GM12891 (cell line): ENCODE measurements around the gene LRRC75A.

ENCODE experiments used
- DNase-seq: peaks from one replicate; pipeline ENCODE4 v3.0.0; 2011; ENCODE audit warnings: low spot score; ENCODE audit not compliant: insufficient read length
- FAIRE-seq: peaks from 2 replicates; lab custom pipeline; 2011; peaks lifted over from hg19 to GRCh38; lab: Jason Lieb, UNC
- PAX5 ChIP-seq: IDR thresholded peaks from 2 replicates; pipeline ENCODE4 v1.6.1; 2011; ENCODE audit warnings: low read length, moderate library complexity, mild to moderate bottlenecking; ENCODE audit not compliant: insufficient read depth, severe bottlenecking
- POLR2A ChIP-seq: IDR thresholded peaks from 2 replicates; pipeline ENCODE4 v1.6.1; 2011; ENCODE audit warnings: low read depth, low read length, control low read depth
- POLR2AphosphoS5 ChIP-seq: IDR thresholded peaks from 2 replicates; pipeline ENCODE4 v1.6.1; 2011; ENCODE audit warnings: low read depth, low read length, control low read depth
- POU2F2 ChIP-seq: IDR thresholded peaks from 2 replicates; pipeline ENCODE4 v1.6.1; 2011; ENCODE audit warnings: low read depth, mild to moderate bottlenecking, control low read depth, low read length, moderate library complexity
- SPI1 ChIP-seq: IDR thresholded peaks from 2 replicates; pipeline ENCODE4 v1.6.1; 2011; ENCODE audit warnings: low read depth, low read length, control low read depth
- TAF1 ChIP-seq: IDR thresholded peaks from 2 replicates; pipeline ENCODE4 v1.6.1; 2011; ENCODE audit warnings: low read depth, low read length, control low read depth

LRRC75A gene

DNA sequence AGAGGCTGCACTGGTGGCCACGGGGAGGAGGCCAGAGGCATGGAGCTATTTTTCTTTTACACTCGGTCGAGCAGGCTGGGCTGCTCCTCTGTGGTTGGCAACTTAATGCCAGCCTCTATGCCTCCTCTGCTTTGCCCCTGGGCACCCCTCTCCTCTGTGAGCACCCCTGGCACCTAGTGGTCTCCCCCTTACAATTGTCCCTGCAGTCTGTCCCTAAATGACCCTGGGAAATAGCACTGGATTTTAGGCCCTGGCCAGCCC lies 27.0 kb downstream of the LRRC75A start:
- FAIRE-seq = no peak
- DNase-seq = no peak
- TF ChIP-seq SPI1 = no peak
- no peak for TF ChIP-seq POLR2A
- no peak for TF ChIP-seq POU2F2
- TF ChIP-seq POLR2AphosphoS5 = no peak
- no peak for TF ChIP-seq PAX5
- TF ChIP-seq TAF1 = no peak

DNA sequence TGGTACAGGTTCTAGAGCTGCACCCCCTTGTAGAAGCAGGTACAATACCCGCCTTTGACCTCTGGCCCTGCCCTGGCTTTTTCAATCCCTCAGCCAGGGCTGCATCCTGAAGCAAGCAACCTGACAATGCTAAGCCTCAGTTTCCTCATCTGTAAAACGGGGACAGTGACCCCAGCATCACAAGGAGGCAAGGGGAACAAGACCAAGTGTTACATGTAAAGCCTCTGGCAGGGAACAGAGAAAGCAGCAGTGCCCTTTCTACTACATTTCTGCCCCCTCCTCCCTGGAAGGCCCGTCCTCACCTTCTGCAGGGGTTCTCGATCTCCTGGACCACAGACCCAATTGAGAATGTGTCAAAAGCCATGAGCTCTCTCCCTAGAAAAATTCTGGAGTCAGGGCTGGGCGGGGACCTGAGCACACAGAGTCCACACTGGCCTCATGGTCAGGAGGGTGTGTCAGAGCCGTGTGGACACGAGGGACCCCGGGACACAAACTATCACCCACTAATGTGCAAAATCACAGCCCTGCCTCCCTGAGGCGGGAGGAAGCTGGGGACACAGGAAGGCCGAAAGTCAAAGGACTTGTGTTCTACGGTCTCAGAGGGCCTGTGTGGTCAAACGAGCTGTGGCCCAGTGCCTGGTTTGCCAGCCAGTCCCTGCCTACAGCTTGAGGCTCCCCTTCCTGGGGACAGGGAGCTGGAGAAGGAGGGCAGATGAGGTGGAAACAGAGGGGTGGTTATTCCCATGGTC lies 27.5 kb downstream of the LRRC75A start:
- no peak for FAIRE-seq
- TF ChIP-seq POLR2AphosphoS5 (no peak), SPI1 (no peak), POU2F2 (no peak), TAF1 (no peak), PAX5 (no peak), POLR2A (no peak)
- DNase-seq = no peak

DNA sequence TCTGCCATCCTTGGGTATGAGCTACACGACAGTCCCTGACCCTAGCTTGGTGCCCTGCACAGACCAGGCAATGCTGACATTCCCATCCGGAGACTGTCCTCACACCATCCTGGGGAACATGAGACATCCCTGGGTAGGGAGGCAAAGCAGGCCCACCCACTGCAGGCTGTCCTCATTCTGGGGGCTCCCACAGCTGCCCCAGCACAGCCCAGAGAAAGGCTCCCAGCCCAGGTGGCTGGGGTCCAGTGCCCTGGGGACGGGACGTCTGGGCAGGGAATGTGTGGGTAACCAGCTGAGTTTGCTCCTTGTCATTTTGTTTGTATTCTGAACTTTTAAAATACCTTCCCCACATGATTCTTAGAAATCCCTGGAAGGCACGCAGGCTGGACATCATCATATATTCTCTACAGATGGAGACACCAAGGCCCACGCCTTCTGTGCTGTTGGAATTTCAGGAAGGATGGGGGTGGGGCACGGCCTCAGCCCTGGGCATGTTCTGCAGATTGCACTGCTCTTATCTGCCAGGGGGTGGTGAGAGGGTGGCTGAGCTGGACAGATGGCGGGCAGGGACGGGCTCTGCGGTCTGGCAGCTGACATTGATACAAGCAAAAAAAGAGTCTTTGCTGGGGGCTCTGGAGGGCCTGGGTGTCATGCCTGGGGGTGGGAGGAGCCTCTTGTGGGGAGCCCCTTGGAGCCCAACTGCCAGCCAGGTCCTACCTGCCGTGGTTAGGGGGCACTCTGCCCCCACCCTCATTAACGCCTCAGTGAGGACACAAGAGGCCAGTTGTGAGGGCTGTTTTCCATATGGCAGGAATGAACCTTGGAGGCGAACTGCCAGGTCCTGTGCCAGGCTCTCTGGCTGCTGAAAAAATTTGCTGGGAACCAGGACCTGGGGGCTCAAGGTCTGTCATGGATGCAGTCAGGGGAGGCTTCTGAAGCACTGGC lies 28.4 kb downstream of the LRRC75A start:
- DNase-seq (no peak), FAIRE-seq (no peak)
- TF ChIP-seq PAX5 (no peak), SPI1 (no peak), POLR2AphosphoS5 (no peak), TAF1 (no peak), POU2F2 (no peak)

DNA sequence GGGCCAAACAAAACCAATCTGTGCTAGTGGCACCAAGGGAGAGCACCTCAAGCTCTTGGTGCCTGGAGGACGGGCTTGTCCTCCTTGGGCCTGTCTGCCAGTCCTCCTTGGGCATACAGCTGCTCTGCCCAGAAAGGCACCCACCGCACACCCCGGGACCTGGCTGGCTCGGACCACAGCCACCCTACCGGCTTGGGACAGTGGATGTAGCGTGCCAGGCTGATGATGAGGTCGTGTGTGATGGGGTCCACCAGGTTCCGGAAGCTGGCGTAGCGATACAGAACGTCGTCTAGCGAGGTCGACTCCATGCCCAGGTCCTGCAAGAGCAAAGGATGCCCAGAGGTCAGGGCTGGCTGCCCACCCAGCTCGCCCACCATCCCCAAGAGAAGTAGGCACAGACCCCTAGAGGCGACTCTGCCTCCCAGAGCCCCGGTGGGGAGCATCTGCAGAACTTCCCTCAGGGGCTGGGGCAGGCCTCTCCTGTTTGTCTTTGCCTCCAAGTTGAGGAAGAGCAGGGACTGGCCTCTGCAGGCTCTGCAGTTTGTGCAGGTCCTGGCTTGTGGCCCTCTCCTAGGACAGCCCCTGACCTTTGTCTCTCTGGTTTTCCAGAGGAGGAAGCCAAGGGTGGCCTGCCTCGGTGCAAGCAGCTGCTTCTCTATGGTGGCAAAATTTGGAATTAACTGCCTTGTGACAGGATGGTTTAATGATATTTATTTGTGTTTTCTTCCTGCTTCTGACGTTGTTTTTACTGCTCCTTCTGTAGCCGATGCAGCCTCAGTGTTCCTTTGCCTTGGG lies 29.7 kb downstream of the LRRC75A start:
- DNase-seq (no peak), FAIRE-seq (no peak)
- TF ChIP-seq POLR2A (no peak), SPI1 (no peak), POU2F2 (no peak), PAX5 (no peak), POLR2AphosphoS5 (no peak), TAF1 (no peak)

DNA sequence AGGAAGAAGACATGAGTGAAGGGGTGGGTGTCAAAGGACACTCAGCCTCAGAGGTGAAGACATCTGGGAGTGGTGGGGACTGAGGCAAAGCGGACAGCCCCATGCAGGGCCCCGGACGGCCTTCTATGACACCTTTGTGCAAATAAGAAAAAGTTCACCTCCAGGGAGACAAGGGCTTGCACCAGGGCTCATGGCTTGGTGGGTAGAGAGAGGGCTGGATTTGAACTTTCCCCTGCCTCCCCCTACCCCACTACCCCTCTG lies 30.5 kb downstream of the LRRC75A start:
- TF ChIP-seq POLR2A (no peak), POU2F2 (no peak)
- DNase-seq = no peak
- no peak for FAIRE-seq

DNA sequence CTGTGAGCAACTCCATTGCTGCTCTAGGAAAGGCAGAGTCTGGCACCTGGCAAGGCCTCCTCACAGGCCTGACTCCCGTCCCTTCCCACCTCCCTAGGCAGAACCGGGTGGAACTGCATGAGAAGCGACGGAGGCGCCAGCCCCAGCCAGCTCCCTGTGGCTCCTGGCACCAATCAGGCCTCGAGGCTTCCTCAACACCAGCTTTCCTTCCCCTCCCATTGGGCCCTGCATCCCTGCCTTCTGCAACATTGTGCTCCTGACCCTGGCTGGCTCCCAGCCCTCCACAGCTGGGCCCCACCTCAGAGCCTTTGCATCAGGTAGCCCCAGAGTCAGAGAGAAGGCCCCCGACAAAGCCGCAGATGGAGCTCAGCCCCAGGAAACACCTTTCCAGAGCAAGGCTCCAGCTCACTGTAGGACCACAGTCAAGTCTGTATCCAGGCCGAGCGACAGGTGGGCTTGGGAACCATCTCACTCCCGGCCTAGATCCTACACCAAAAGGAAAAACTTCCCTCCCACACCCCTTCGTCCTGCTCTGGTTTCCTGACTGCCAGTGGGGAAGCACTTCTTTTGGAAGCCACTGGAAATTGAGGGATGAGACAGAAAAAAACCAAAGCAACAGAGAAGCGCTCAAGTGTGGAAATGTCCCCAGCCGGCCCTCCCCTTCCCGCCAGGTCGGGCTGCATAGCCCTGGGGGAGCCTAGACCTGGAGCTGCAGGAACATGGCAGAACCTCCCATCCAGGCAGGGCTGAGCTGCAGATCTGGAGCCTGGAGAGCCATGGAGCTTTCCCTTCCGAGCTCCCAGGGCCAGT lies 31.0 kb downstream of the LRRC75A start:
- FAIRE-seq = no peak
- TF ChIP-seq PAX5 (no peak), POLR2A (no peak), SPI1 (no peak), POU2F2 (no peak)
- no peak for DNase-seq

DNA sequence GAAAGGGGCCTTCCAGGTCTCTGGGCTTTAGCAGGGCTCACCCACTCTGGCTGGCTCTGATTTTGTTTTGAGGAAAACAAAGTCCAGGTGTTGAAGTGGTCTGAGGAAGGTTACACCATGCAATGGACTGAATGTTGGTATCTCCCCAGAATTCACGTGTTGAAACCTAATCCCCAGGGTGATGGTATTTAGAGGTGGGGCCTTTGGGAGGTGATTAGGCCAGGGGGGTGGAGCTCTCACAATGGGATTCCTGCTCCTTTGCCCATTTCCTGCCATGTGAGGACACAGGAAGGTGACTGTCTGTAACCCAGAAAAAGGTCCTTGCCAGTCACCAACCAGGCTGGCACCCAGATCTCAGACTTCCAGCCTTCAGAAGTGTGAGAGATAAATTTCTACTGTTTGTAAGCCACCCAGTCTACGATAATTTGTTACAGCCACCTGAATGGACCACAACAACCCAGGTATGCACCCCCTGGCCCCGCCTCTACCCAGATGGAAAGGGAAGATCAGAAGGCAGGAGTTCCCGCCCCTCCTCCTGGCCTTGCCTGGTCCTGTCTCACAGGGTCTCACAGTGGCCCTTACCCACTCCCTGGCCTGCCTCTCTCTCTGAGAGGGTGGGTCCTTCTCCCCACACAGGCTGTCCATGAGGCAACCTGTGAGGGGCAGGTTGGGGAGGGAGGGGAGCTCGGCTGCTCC lies 32.0 kb downstream of the LRRC75A start:
- no peak for FAIRE-seq
- no peak for DNase-seq
- TF ChIP-seq PAX5 (no peak), SPI1 (no peak), POU2F2 (no peak)

DNA sequence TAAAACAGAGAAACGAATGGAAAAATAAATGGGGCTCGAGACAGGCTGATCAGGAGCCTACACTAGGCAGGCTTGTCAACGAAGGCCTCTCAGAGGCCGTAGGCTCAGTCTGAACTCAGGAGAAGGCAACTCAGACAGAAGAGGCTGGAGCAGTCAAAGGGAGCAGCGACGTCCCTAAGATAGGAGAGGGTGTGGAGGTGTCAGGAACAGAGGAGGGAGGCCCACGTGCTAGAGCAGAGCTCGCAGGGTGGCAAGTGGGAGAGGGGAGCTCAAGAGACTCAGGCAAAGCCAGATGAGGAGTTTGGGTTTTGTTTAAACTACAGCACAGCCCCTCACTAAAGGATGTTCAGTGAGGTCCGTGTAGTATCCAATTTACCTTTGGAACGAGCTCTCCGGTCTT lies 32.7 kb downstream of the LRRC75A start:
- no peak for DNase-seq
- TF ChIP-seq POLR2AphosphoS5 (no peak), POLR2A (no peak), TAF1 (no peak), PAX5 (no peak), POU2F2 (no peak), SPI1 (no peak)
- FAIRE-seq = no peak

DNA sequence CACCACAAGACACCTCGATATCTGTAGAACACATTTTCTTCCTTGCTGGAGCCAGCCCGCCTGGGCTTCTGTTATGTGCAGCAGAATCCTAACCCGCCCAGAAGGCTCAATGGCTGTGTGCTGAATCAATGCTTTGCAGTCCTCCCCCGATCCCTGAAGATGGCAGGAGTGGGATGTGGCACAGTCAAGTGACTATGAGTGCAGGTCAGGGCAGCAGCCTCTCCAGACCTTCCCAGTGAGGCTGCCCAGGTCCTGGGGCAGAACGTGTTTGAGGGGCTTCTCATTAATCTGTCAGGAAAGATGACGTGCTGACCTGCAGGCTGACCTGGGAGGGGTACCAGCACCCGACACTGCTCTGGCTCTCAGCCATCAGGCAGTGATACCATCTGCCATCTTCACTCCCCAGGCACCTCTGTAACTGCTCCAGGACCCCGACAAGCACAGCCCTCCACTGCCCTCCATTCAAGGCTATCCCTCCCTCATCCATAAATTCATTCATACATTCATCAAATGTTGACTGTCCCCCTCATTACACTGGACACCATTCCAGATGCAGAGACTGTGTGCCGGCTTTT lies 35.2 kb downstream of the LRRC75A start:
- no peak for TF ChIP-seq POLR2A
- no peak for TF ChIP-seq POLR2AphosphoS5
- TF ChIP-seq PAX5 = no peak
- TF ChIP-seq SPI1 = no peak
- FAIRE-seq = no peak
- no peak for DNase-seq
